Measurements from ENCODE around the gene MRE11. TPM values are rescaled to one million over a fixed set of nuclear protein-coding genes. Genes with fewer than 3 reads are reported as not detected.

Gene MRE11
- total RNA-seq, 1 experiment from 2014 or later = 20.1 TPM

GRCh38 chr11:94417386-94417987 lies 76.2 kb downstream of the MRE11 start:
- CTCF ChIA-PET = interaction anchor here (0.7 to 1.7 kb wide), 3 partner anchors 32 to 567 kb away, joined by 3 to 32 read pairs (median 4); partner anchors contain the start of gene VSTM5
- H3K9ac ChIP-seq (ENCODE audit: low read length) = no peak overlapping the region
- TF ChIP-seq EZH2 (IDR thresholded peaks at IDR 0.05; ENCODE audit: low read length, unreplicated experiment) (no peak), CTCF (conservative IDR thresholded peaks at IDR 0.05; ENCODE audit: low read depth, low read length) (peak; percentile 84), EZH2phosphoT487 (IDR thresholded peaks at IDR 0.05; ENCODE audit: borderline replicate concordance, low read length) (no peak)
- no peaks in the 10 kb centered on the region for H3K9me2 ChIP-seq (replicated peaks; ENCODE audit: low read length)
- H3F3A ChIP-seq (ENCODE audit: low read length, unreplicated experiment) = no peaks in the 10 kb centered on the region
- intact Hi-C loops (cut with micrococcal nuclease) = loop anchor here (1.0 to 10.0 kb wide), 5 partner anchors 87 to 522 kb away; no protein-coding TSS in a partner anchor
- BruUV-seq (replicated peaks) = no TSS peak
- H3K27me3 ChIP-seq (ENCODE audit: low read length) = no peaks in the 10 kb centered on the region
- POLR2A ChIA-PET (ENCODE audit: unreplicated experiment) = no interaction called here
- no peak overlapping the region for H3K4me3 ChIP-seq (ENCODE audit: low read length)
- H3K4me2 ChIP-seq (ENCODE audit: low read length) = no peak overlapping the region
- ATAC-seq = peak; percentile 73
- H3K79me2 ChIP-seq (ENCODE audit: low read length) = no peaks in the 10 kb centered on the region
- H3K27ac ChIP-seq (ENCODE audit: low read length) = no peak overlapping the region
- H4K20me1 ChIP-seq (ENCODE audit: low read length) = no peaks in the 10 kb centered on the region
- peaks cover 6% of the 10 kb centered on the region; the same call in 1 of the 2 replicates for H3K36me3 ChIP-seq (ENCODE audit: low read depth, low read length)
- peak; percentile 71 for DNase-seq
- no peaks in the 10 kb centered on the region for H3K9me3 ChIP-seq (ENCODE audit: low read length)
- no peaks in the 10 kb centered on the region for H3K4me1 ChIP-seq (ENCODE audit: insufficient read depth, low read length)
- no peak overlapping the region for H2AFZ ChIP-seq (ENCODE audit: low read length)

GRCh38 chr11:94405062-94405833 lies 88.4 kb downstream of the MRE11 start:
- POLR2A ChIA-PET (ENCODE audit: unreplicated experiment) = no interaction called here
- BruUV-seq (replicated peaks) = no TSS peak
- Histone ChIP-seq H3K4me2 (ENCODE audit: low read length) (no peak overlapping the region), H3K79me2 (ENCODE audit: low read length) (no peaks in the 10 kb centered on the region), H3K9me3 (ENCODE audit: low read length) (no peaks in the 10 kb centered on the region), H3K36me3 (ENCODE audit: low read depth, low read length) (no peaks in the 10 kb centered on the region), H3K9ac (ENCODE audit: low read length) (no peak overlapping the region), H4K20me1 (ENCODE audit: low read length) (no peaks in the 10 kb centered on the region), H3F3A (ENCODE audit: low read length, unreplicated experiment) (no peaks in the 10 kb centered on the region), H2AFZ (ENCODE audit: low read length) (no peak overlapping the region), H3K9me2 (replicated peaks; ENCODE audit: low read length) (no peaks in the 10 kb centered on the region), H3K4me1 (ENCODE audit: insufficient read depth, low read length) (peaks cover 7% of the 10 kb centered on the region; the same call in 1 of the 2 replicates), H3K27ac (ENCODE audit: low read length) (no peak overlapping the region), H3K27me3 (ENCODE audit: low read length) (no peaks in the 10 kb centered on the region), H3K4me3 (ENCODE audit: low read length) (no peak overlapping the region)
- CTCF ChIA-PET = no interaction called here
- intact Hi-C loops (cut with micrococcal nuclease) = no loop called here
- no peak for TF ChIP-seq CTCF (conservative IDR thresholded peaks at IDR 0.05; ENCODE audit: low read depth, low read length)
- TF ChIP-seq EZH2 (IDR thresholded peaks at IDR 0.05; ENCODE audit: low read length, unreplicated experiment) = no peak
- TF ChIP-seq EZH2phosphoT487 (IDR thresholded peaks at IDR 0.05; ENCODE audit: borderline replicate concordance, low read length) = no peak
- ATAC-seq (no peak), DNase-seq (no peak)

DNA sequence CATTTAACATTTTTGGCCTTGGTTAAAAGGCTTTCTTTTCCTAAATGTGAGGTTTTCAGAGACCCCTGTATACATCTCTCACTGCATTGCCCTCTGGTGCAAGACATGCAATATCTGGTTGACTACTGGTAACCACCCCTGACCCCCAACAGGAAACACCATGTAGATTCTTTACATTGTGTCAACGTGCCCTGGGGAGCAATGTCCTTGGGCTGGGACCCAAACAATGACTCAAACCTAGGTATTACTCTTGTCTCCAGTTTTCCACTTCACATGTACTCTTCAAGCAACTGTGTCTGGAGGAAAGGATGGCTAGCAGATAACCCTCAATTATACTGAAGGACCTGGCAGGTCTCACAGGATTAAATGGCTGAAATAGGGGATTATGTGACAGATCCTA lies 91.3 kb downstream of the MRE11 start:
- ChIA-PET POLR2A (ENCODE audit: unreplicated experiment) (no interaction called here), CTCF (no interaction called here)
- Histone ChIP-seq H3K9me3 (ENCODE audit: low read length) (no peaks in the 10 kb centered on the region), H2AFZ (ENCODE audit: low read length) (no peak overlapping the region), H3K9ac (ENCODE audit: low read length) (no peak overlapping the region), H3K27me3 (ENCODE audit: low read length) (no peaks in the 10 kb centered on the region), H3K4me2 (ENCODE audit: low read length) (no peak overlapping the region), H3K4me1 (ENCODE audit: insufficient read depth, low read length) (peaks cover 7% of the 10 kb centered on the region; the same call in 1 of the 2 replicates), H3K4me3 (ENCODE audit: low read length) (no peak overlapping the region), H3K9me2 (replicated peaks; ENCODE audit: low read length) (no peaks in the 10 kb centered on the region), H3K27ac (ENCODE audit: low read length) (no peak overlapping the region), H3K36me3 (ENCODE audit: low read depth, low read length) (no peaks in the 10 kb centered on the region), H4K20me1 (ENCODE audit: low read length) (no peaks in the 10 kb centered on the region), H3K79me2 (ENCODE audit: low read length) (no peaks in the 10 kb centered on the region), H3F3A (ENCODE audit: low read length, unreplicated experiment) (no peaks in the 10 kb centered on the region)
- no TSS peak for BruUV-seq (replicated peaks)
- TF ChIP-seq CTCF (conservative IDR thresholded peaks at IDR 0.05; ENCODE audit: low read depth, low read length) (no peak), EZH2phosphoT487 (IDR thresholded peaks at IDR 0.05; ENCODE audit: borderline replicate concordance, low read length) (no peak), EZH2 (IDR thresholded peaks at IDR 0.05; ENCODE audit: low read length, unreplicated experiment) (no peak)
- intact Hi-C loops (cut with micrococcal nuclease) = no loop called here
- ATAC-seq (peak; percentile 73), DNase-seq (peak; percentile 63)
